HG03354 (cell line): ENCODE results near the gene REX1BD.
"Not testable (repeated sequence)": the region's sequence is repeated elsewhere in the genome, so short reads cannot be mapped to it uniquely, and the experiment has no call there.

ENCODE experiments used
- ATAC-seq: cut with Tn5 transposase; IDR thresholded peaks from one replicate; pipeline ENCODE4 v1.9.1; 2021; ENCODE audit warnings: mild to moderate bottlenecking; ENCODE audit not compliant: unreplicated experiment, poor library complexity, severe bottlenecking

REX1BD gene

GRCh38 chr19:18574691-18575291, 13.8 kb upstream of the REX1BD start:
- no peak for ATAC-seq

GRCh38 chr19:18576383-18576782, 12.2 kb upstream of the REX1BD start:
- ATAC-seq: no peak

- no peak for ATAC-seq
Observed at GRCh38 chr19:18577365-18577914, 11.2 kb upstream of the REX1BD start.

- no peak for ATAC-seq
Observed at GRCh38 chr19:18580311-18580710, 8.3 kb upstream of the REX1BD start.

- ATAC-seq: no peak
Observed at GRCh38 chr19:18586306-18586705, 2.3 kb upstream of the REX1BD start.

- ATAC-seq: no peak
Observed at GRCh38 chr19:18587561-18587960, 1.0 kb upstream of the REX1BD start.

GRCh38 chr19:18587962-18588610, 512 bp upstream of the REX1BD start:
- ATAC-seq: no peak

- peak; percentile 40 for ATAC-seq
Observed at GRCh38 chr19:18589380-18590272, 1.0 kb downstream of the REX1BD start.

- ATAC-seq: no peak
Observed at GRCh38 chr19:18590273-18591272, 2.0 kb downstream of the REX1BD start.

GRCh38 chr19:18591735-18592385, 3.3 kb downstream of the REX1BD start:
- ATAC-seq: no peak

GRCh38 chr19:18592732-18593131, 4.1 kb downstream of the REX1BD start:
- ATAC-seq: not testable (repeated sequence)

GRCh38 chr19:18593367-18594095, 4.9 kb downstream of the REX1BD start:
- no peak for ATAC-seq

- ATAC-seq: no peak
Observed at GRCh38 chr19:18594096-18594823, 5.7 kb downstream of the REX1BD start.

- ATAC-seq: no peak
Observed at GRCh38 chr19:18594824-18595373, 6.3 kb downstream of the REX1BD start.

GRCh38 chr19:18595475-18595874, 6.9 kb downstream of the REX1BD start:
- ATAC-seq: no peak

GRCh38 chr19:18596752-18597157, 8.2 kb downstream of the REX1BD start:
- ATAC-seq: no peak
